GM23338 (cell line): ENCODE results near the gene LMLN. TPM values are rescaled to one million over a fixed set of nuclear protein-coding genes. Genes with fewer than 3 reads are reported as not detected.

Experiments used
- ATAC-seq: fragments of 200-7000 bp; cut with Tn5 transposase; 3 replicates; pipeline ENCODE4 v1.9.1; 2020
- DNase-seq: peaks from one replicate; pipeline ENCODE4 v3.0.0-alpha.2; 2015; ENCODE audit warnings: low spot score
- H2AFZ ChIP-seq: fragments of 200-600 bp; sonication (generic); 2 replicates; pipeline ENCODE4 v1.8.0; 2016; ENCODE audit warnings: antibody characterized with exemption, mild to moderate bottlenecking, moderate library complexity
- H3F3A ChIP-seq: fragments of 200-600 bp; sonication (generic); replicated peaks from 2 replicates; pipeline ENCODE4 v1.8.0; 2017; ENCODE audit warnings: antibody characterized with exemption, mixed run types, low read depth
- H3K27ac ChIP-seq: fragments of 200-600 bp; sonication (generic); 2 replicates; pipeline ENCODE4 v1.6.1; 2016; ENCODE audit warnings: low read depth
- H3K27me3 ChIP-seq: fragments of 200-600 bp; sonication (generic); 2 replicates; pipeline ENCODE4 v1.8.0; 2016; ENCODE audit warnings: mild to moderate bottlenecking, mixed run types, moderate library complexity; ENCODE audit not compliant: insufficient read depth
- H3K36me3 ChIP-seq: fragments of 200-600 bp; sonication (generic); 2 replicates; pipeline ENCODE4 v1.8.0; 2016; ENCODE audit warnings: mild to moderate bottlenecking; ENCODE audit not compliant: insufficient read depth
- H3K4me1 ChIP-seq: fragments of 200-600 bp; sonication (generic); 2 replicates; pipeline ENCODE4 v1.8.0; 2016; ENCODE audit warnings: mild to moderate bottlenecking, moderate library complexity; ENCODE audit not compliant: insufficient read depth
- H3K4me2 ChIP-seq: fragments of 200-600 bp; sonication (generic); 2 replicates; pipeline ENCODE4 v1.7.1; 2017; ENCODE audit warnings: mixed run types
- H3K4me3 ChIP-seq: fragments of 200-600 bp; sonication (generic); 2 replicates; pipeline ENCODE4 v1.6.1; 2016; ENCODE audit warnings: mixed run types
- H3K79me2 ChIP-seq: fragments of 200-600 bp; sonication (generic); replicated peaks from 2 replicates; pipeline ENCODE4 v1.8.0; 2017; ENCODE audit warnings: mild to moderate bottlenecking; ENCODE audit not compliant: insufficient read depth
- H3K9me2 ChIP-seq: fragments of 200-600 bp; sonication (generic); 2 replicates; pipeline ENCODE4 v1.8.0; 2017; ENCODE audit not compliant: insufficient read depth
- H4K20me1 ChIP-seq: fragments of 200-600 bp; sonication (generic); replicated peaks from 2 replicates; pipeline ENCODE4 v1.8.0; 2017; ENCODE audit warnings: mild to moderate bottlenecking; ENCODE audit not compliant: insufficient read depth
- H3K27ac Mint-ChIP-seq: 2 replicates; pipeline ENCODE4 v1.8.0; 2020; ENCODE audit warnings: inconsistent platforms, mild to moderate bottlenecking, moderate library complexity, mixed read lengths
- H3K27me3 Mint-ChIP-seq: 3 replicates; pipeline ENCODE4 v1.8.0; 2022; ENCODE audit warnings: low read depth, mild to moderate bottlenecking, moderate library complexity, mixed read lengths, inconsistent platforms; ENCODE audit not compliant: insufficient read depth, poor library complexity
- H3K36me3 Mint-ChIP-seq: 3 replicates; pipeline ENCODE4 v1.8.0; 2021; ENCODE audit warnings: low read depth, mild to moderate bottlenecking, inconsistent platforms, moderate library complexity, mixed read lengths
- H3K4me1 Mint-ChIP-seq: 3 replicates; pipeline ENCODE4 v1.8.0; 2020; ENCODE audit warnings: mild to moderate bottlenecking, inconsistent platforms, mixed read lengths
- H3K4me3 Mint-ChIP-seq: 3 replicates; pipeline ENCODE4 v1.8.0; 2021; ENCODE audit warnings: moderate library complexity, mild to moderate bottlenecking, inconsistent platforms, mixed read lengths
- H3K9me3 Mint-ChIP-seq: 3 replicates; pipeline ENCODE4 v1.8.0; 2020; ENCODE audit warnings: moderate library complexity, mild to moderate bottlenecking, inconsistent platforms, mixed read lengths
- CTCF ChIP-seq, 2 experiments: fragments of 200-600 bp in 1 of 2; sonication (generic) in 1 of 2; conservative IDR thresholded peaks; 2 replicates each; pipeline versions ENCODE4 v1.5.1 to v1.6.1; 2016 to 2017; ENCODE audit warnings: antibody characterized with exemption in 2 of 2, low read depth in 2 of 2, mild to moderate bottlenecking in 2 of 2, moderate library complexity in 1 of 2
- ETS1 ChIP-seq: IDR thresholded peaks from 2 replicates; pipeline ENCODE4 v1.6.1; 2016; ENCODE audit warnings: antibody characterized with exemption
- EZH2 ChIP-seq: fragments of 200-600 bp; sonication (generic); IDR thresholded peaks from one replicate; pipeline ENCODE4 v1.8.0; 2017; ENCODE audit warnings: antibody characterized with exemption, mild to moderate bottlenecking, low read depth; ENCODE audit not compliant: unreplicated experiment
- EZH2phosphoT487 ChIP-seq: fragments of 200-600 bp; sonication (generic); IDR thresholded peaks from one replicate; pipeline ENCODE4 v1.8.1; 2018; ENCODE audit warnings: antibody characterized with exemption; ENCODE audit not compliant: unreplicated experiment
- JUNB ChIP-seq: IDR thresholded peaks from one replicate; pipeline ENCODE4 v1.6.1; 2016; ENCODE audit warnings: antibody characterized with exemption; ENCODE audit not compliant: unreplicated experiment
- POLR2AphosphoS5 ChIP-seq: IDR thresholded peaks from 2 replicates; pipeline ENCODE4 v1.6.1; 2016; ENCODE audit warnings: antibody characterized with exemption, low read depth
- REST ChIP-seq: IDR thresholded peaks from one replicate; pipeline ENCODE4 v1.6.1; 2018; ENCODE audit warnings: antibody characterized with exemption; ENCODE audit not compliant: unreplicated experiment
- ZNF331 ChIP-seq: fragments of 250-450 bp; sonication (Bioruptor Pico); IDR thresholded peaks from 2 replicates; pipeline ENCODE4 v1.5.0; 2020; ENCODE audit warnings: low read depth, mild to moderate bottlenecking, moderate library complexity
- ZNF462 ChIP-seq: fragments of 250-450 bp; sonication (Bioruptor Pico); IDR thresholded peaks from 2 replicates; pipeline ENCODE4 v1.5.0; 2020; ENCODE audit warnings: mild to moderate bottlenecking, moderate library complexity
- polyA plus RNA-seq: library from polyadenylated mRNA; unstranded; fragments of >200 nt; fragmentation: Nextera tagmentation; extraction: Ambion mirVana; gene quantifications from 2 replicates; pipeline ENCODE4 v1.2.1, GENCODE V29; 2016
- total RNA-seq: library from RNA; depleted of rRNA; stranded (reverse); fragments of >200 nt; shearing (Covaris generic); gene quantifications from 2 replicates; pipeline ENCODE4 v1.2.3, GENCODE V29; 2014

The LMLN gene
- total and polyA plus RNA-seq, 2 experiments from 2014 or later: 2.3 to 4.3 TPM

- Histone ChIP-seq H3K36me3 (no peaks in the 10 kb centered on the region), H3K27ac (no peak overlapping the region), H3K4me3 (no peak overlapping the region), H3K27me3 (peaks cover 14% of the 10 kb centered on the region), H4K20me1 (no peaks in the 10 kb centered on the region), H3K4me2 (no peak overlapping the region), H3K79me2 (no peaks in the 10 kb centered on the region), H3F3A (no peaks in the 10 kb centered on the region), H3K9me2 (no peaks in the 10 kb centered on the region), H2AFZ (no peak overlapping the region), H3K4me1 (0 out of 2 replicates have a peak, but pooled peaks cover 4% of the 10 kb centered on the region)
- Mint-ChIP-seq H3K36me3 (no peaks in the 10 kb centered on the region), H3K27me3 (peaks cover 4% of the 10 kb centered on the region), H3K9me3 (0 out of 3 replicates have a peak, but pooled peaks cover 2% of the 10 kb centered on the region), H3K4me3 (no peak overlapping the region), H3K27ac (no peak overlapping the region), H3K4me1 (no peaks in the 10 kb centered on the region)
- ATAC-seq (no peak), DNase-seq (no peak)
- TF ChIP-seq POLR2AphosphoS5: no peak
- no peak for TF ChIP-seq JUNB
- TF ChIP-seq ZNF331 (CRISPR knock-in tag): no peak
- TF ChIP-seq CTCF (conservative IDR thresholded peaks at IDR 0.05; ENCODE audit: low read depth in 2 of 2): no peak
- no peak for TF ChIP-seq ETS1
Measured at GRCh38 chr3:198092276-198092675, 132.3 kb downstream of the LMLN start.

GRCh38 chr3:198093112-198093679 is 133.2 kb downstream of the LMLN start:
- Mint-ChIP-seq H3K4me3 (no peak overlapping the region), H3K27ac (no peak overlapping the region), H3K36me3 (no peaks in the 10 kb centered on the region), H3K27me3 (peaks cover 3% of the 10 kb centered on the region), H3K9me3 (0 out of 3 replicates have a peak, but pooled peaks cover 2% of the 10 kb centered on the region), H3K4me1 (no peaks in the 10 kb centered on the region)
- Histone ChIP-seq H3K79me2 (no peaks in the 10 kb centered on the region), H3K27me3 (peaks cover 5% of the 10 kb centered on the region; the same call in 1 of the 2 replicates), H3K36me3 (no peaks in the 10 kb centered on the region), H3F3A (no peaks in the 10 kb centered on the region), H3K4me3 (no peak overlapping the region), H4K20me1 (no peaks in the 10 kb centered on the region), H3K4me2 (no peak overlapping the region), H3K27ac (no peak overlapping the region), H3K9me2 (no peaks in the 10 kb centered on the region), H3K4me1 (0 out of 2 replicates have a peak, but pooled peaks cover 4% of the 10 kb centered on the region), H2AFZ (no peak overlapping the region)
- DNase-seq: no peak
- ATAC-seq: no peak
- TF ChIP-seq REST (no peak), EZH2 (no peak), ZNF462 (no peak), EZH2phosphoT487 (no peak)
